ENCODE results near the gene PUM2.

PUM2 gene

DNA sequence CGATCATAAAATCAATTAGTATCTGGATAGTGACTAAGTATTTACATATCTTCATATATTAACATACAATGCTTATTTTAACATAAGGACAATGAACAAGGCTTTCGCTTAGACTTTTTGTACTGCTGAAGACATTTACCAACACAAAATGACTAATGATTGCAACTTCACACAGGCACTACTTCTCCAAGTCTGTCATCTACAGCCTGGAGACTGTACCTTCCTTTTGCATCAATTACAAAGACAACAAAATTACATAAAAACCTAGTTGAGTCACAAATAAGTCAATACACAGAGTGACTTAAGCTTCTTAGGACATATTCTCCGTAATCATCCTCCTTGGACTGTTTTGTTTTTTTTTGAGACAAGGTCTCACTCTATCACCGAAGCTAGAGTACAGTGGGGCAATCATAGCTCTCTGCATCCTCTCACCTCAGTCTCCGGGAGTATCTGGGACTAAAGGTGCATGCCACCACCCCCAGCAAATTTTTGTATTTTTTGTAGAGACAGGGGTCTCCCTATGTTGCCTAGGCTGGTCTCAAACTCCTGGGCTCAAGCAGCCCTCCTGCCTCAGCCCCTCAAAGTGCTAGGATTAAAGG is 15.9 kb downstream of the PUM2 start:
- DNase-seq = no peak

DNA sequence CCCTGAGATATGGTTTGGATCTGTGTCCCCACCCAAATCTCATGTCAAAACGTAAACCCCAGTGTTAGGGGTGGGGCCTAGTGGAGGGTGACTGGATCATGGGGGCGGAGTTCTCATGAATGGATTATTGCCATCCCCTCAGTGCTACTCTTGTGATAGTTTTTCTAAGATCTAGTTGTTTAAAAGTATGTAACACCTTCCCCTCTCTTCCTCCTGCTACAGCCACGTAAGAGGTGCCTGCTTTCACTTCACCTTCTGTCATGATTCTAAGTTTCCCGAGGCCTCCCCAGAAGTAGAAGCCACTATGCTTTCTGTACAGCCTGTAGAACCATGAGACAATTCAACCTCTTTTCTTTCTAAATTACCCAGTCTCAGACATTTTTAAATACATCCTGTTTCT is 16.9 kb downstream of the PUM2 start:
- no peak for DNase-seq

DNA sequence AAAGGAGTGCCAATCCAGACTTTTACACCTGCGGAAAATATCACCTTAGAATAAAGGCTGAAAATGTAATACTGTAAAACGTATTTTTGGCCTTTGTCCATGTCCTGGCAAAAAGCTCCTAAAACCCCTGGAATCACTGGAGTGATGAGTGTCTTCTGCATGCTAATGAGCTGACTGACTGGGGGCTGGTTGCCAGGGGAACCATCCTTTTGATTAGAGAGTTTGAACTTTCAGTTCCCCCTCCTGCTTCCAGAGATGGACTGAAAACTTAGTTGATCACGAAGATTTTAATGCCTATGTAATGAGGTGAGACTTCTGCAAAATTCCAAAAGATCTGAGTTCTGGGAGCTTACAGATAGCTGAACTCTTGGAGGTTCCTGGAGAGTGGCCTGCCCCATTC is 20.5 kb downstream of the PUM2 start:
- DNase-seq = no peak

DNA sequence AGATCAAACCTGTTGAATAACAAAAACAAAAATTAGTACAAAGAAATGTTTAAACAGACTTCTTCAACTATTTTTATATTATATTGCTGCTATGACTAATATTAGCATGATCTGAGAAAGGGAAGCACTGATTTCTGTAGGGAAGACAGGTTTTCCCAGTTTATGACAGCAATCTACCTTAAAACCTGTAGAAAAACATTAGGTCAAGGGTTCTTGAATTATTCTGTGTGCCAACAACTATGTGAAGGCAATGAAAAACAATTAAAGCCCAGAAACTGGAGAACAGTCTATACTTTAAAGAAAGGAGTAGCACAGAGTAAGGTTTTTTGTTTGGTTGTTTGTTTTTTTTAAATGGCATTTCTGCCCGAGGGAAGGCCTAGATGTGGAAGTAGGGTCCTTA is 23.3 kb downstream of the PUM2 start:
- DNase-seq = no peak

DNA sequence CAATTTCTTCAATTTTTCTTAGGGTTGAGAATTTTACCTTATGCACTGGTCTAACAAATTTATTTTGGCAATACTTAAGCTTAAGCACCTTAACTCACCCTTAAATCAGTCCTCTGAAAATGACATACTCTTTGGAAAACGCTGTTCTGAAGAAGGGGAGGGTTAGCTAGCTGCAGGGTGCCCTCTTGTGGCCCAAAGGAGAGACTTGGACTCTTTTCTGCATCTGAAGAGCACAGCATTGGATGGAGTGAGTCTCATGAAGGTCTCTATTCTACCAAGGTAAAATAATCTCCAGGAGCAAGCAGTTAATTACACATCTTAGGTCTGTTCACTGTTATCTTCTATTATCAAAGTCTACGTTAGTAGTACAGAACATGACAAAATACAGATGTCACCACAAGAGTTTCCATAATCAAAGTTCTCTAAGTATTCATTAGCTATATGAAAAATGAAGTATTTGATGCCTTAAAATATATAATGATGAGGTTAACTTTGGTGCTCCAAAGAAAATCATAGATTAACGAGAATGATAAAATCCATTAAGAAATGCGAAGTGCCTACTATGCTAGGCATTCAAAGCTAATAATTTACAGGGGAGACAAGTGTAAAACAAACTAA is 24.4 kb downstream of the PUM2 start:
- no peak for DNase-seq

DNA sequence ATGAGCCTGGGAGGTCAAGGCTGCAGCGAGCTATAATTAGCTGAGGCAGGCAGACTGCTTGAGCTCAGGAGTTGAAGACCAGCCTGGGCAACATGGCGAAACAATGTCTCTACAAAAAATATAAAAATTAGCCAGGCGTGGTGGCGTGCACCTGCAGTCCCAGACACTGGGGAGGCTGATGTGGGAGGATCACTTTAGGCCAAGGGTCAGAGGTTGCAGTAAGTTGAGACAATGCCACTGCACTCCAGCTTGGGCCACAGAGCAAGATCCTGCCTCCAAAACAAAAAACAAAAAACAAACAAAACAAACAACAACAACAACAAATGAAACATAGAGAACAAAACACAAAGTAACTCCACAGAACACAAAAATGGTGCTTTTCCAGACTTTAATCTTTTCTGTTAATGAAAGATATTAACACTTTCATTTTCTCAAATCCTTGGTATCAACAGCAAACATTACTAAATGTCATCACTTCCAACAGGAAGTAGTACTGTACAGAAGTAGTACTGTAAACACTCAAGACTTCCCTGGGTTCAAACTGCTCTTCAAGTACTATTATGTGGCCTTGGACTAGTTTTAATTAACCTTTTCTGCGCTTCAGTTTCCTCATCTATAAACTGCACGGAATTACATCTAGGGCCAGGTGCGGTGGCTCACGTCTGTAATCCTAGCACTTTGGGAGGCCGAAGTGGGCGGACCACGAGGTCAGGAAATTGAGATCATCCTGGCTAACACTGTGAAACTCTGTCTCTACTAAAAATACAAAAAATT is 27.9 kb downstream of the PUM2 start:
- no peak for DNase-seq

DNA sequence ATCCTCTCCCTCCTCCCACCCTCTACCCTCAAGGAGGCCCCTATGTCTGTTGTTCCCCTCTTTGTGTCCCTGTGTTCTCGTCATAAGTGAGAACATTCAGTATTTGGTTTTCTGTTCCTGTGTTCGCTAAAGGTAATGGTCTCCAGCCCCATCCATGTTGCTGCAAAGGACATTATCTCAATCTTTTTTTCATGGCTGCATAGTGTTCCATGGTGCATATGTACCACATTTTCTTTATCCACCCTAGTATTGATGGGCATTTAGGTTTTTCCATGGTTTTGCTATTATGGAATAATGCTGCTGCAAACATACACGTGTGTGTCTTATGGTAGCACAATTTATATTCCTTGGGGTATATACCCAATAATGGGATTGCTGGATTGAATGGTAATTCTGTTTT is 33.0 kb downstream of the PUM2 start:
- no peak for DNase-seq

DNA sequence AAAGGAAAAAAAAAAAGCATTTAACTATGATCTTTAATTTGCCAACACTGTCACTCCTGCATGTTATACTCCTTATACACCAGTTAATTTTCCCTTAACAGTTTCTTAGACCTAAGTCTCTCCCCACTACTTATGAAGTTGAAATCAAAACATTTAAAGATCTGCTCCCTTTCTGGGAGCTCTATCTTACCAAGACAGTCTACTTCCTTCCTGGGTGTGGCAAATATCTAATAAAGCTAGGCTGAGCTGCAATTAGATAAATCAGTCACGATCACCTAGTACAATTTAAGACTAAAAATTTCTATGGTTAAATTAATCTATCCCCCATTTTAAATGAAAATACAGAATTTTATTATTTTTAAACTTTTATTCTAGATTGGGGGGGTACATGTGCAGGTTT is 33.4 kb downstream of the PUM2 start:
- DNase-seq = no peak

DNA sequence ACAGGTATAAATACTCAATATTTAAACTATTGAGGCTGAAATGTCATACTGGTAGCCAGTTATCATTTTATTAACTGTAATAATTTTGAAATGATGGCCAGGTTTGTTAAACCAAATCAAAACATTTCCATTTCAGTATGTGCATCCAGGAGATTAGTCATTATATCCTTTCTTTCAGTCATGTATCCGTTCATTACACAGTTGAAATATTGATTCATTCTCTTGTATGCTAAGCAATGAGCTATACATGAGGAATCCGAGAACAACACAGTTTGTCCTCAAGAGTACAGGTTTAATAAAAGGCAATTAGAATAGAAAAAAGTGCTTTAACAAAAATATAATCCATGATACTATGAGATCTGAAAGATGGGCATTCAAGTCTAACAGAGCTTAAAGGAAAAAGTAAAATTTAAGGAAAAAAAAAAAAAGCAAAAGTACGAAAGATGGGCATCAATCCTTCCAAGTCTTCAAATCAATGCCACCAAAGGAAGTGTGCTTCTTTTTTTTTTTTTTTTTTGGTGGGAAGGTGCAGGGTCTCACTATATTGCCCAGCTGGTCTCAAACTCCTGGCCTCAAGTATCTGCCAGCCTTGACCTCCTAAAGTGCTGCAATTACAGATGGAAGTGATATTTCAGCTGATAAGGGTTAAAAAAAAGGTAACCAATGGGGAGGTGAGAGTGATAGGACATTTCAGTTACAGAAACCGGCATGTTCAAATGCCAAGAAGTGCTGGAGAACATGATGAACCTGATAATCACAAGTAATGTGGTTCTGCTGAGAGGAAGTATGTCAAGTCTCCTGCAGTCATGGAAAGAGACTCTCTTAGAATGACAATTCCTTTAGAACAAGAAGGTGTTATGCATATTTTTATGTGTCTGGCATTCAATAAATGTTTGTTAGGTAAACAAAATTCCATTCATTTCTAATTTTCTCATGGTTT is 35.8 kb downstream of the PUM2 start:
- no peak for DNase-seq

DNA sequence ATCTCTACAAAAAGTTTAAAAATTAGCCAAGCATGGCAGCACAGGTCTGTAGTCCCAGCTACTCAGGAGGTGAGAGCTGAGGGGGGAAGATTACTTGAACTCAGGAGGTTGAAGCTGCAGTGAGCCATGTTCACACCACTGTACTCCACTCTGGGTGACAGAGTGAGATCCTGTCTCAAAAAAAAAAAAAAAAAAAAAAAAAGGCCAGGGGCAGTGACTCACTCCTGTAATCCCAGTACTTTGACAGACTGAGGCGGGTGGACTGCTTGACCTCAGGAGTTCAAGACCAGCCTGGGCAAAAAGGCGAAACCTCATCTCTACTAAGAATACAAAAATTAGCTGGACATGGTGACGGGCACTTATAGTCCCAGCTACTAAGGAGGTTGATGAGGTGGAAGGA is 37.0 kb downstream of the PUM2 start:
- DNase-seq = no peak

DNA sequence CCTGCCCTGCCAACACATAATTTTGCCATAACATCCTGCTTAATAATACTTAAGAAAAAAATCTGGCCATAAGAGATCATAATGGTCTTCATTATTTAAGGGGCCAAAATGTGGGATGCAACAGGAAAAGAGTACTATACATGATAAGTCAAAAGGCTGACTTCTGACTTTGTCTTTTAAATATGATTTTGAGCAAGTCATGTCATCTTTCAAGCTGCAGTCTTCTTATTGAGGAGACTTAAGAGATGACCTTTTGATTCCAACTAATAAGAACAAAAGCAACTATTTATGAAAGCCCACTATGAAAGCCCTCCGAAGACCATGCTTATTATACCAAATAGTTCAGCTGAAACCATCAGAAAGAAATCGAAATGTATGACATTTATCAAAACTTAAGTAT is 41.6 kb downstream of the PUM2 start:
- no peak for DNase-seq

DNA sequence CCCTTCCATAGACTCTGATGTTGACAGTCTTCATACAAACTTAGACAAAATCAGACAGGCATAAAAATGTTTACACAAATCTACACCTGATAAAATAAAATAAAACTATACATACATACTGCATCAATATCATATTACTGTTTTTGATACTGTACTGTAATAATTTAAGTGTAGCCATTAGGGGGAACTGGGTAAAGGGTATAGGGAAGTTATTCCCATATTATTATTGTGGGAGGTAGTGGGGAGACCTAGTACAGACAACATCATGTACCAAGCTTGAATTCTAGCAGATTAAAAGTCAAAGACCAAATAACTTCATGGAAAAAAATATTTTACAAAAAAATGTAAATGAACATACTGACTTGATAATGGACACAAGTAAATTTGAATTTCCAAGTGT is 43.3 kb downstream of the PUM2 start:
- DNase-seq = no peak

DNA sequence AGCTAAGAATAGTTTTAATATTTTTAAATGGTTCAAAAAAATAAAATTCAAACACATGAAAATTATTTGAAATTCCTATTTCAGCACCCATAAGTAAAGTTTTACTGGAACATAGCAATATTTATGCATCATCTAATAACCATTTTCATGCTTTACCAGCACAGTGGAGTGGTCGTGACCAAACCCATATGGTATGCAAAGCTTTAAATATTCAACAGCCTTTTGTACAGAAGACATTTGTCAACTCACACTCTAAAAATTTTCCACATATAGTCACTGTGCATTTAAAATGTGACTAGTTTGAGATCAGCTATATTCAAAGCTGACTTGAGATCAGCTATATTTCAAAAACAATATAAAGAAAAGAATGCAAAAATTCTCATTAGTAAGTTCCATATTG is 46.2 kb downstream of the PUM2 start:
- no peak for DNase-seq

DNA sequence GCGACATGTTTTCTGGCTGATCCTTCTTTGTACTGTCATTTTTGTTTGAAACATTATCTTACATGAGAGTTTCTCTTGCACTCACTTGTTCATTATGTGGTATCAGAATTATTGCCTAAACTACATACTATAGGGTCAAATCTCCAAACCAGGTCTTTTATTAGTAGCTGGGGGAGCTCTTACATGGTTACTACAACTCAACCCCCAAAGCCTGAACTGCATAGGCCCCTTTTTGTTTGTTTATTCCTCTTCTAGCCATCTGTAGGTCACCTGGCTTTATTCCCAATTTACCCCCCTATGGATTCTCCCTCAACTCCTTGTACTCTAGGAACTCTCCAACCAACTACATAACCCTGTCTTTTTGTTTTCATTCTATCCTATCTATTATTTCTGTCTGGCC is 46.7 kb downstream of the PUM2 start:
- DNase-seq = no peak

DNA sequence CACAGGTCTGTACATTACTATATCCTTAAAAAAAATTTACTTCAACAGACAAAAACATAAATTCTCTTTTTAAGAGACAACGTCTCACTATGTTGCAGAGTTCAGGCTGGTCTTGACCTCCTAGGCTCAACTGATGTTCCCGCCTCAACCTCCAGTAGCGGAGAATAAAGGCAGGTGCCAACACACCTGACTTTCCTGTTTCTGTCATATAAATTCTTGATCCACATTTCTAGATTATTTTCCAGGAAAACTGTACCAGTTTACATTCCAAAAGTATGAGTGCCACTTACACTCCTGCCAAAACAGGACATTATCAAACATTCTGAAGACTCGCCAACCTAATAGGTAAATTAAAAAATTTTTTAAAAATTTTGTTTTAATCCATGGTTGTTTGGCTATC is 48.6 kb downstream of the PUM2 start:
- no peak for DNase-seq

DNA sequence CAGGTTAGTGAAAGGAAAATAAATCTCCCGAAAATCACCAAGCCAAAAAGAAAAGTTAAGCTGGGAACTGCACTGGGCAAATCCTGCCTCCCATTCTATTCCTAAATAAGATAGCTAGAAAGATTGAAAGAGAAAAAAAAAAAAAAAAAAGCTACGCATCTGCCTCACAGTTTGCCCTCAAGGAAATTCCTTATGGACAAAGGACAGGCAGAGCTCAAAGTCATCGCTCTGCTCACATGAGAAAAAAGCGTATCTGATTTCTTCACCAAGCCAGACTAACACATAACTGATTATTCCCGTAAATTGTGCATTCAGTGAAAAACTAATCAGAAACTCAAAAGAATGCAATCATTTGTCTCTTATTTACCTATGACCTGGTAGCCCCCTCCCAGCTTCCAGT is 50.0 kb downstream of the PUM2 start:
- no peak for DNase-seq

DNA sequence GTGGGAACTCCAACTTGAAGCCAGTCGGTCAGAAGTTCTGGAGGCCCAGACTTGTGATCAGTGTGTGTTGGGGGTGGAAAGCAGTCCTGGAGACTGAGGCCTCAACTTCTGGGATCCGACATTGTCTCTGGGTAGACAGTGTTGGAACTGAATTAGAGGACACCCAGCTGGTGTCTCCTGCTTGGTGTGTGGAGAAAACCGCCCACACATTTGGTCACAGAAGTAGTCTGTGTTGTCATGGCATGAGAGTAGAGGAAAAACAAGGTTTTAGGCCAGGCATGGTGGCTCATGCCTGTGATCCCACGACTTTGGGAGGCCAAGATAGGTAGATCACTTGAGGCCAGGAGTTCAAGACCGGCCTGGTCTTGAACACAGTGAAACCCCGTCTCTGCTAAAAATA is 51.5 kb downstream of the PUM2 start:
- no peak for DNase-seq

DNA sequence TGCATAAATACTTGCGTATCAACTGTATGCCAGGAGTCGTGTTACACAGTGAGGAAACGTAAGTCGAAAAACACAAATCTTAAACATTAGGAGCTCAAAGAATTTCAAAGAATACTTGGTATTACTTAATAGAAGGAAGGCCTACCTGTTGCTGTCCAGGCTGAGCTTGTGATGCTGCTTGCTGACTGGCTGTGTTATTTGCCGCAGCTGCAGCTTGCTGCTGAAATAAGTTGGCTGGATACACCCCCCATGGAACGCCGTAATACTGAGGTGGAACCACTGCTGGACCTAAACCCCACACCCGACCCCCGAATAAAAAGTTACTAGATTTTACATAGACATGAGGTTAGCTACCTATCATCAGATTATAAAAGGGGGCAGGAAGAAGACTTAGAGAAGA is 56.4 kb downstream of the PUM2 start:
- DNase-seq = no peak

DNA sequence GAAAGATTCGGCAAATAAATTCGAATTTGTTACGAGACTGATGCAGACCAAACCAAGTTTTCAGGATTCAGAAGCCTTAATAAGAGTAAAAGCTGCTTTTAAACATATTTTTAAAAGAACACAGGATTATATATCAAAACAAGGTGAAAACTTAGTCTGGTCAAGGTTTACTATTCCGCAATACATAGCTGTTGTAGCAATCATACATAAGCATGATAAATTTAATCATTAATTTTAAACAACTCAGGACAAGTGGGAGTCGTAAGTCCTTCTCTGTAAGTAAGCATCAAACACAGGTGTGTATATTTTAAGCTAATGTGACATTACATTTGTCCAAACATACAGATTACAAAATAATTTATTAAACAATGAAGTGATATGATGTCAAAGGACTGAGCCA is 57.7 kb downstream of the PUM2 start:
- no peak for DNase-seq

DNA sequence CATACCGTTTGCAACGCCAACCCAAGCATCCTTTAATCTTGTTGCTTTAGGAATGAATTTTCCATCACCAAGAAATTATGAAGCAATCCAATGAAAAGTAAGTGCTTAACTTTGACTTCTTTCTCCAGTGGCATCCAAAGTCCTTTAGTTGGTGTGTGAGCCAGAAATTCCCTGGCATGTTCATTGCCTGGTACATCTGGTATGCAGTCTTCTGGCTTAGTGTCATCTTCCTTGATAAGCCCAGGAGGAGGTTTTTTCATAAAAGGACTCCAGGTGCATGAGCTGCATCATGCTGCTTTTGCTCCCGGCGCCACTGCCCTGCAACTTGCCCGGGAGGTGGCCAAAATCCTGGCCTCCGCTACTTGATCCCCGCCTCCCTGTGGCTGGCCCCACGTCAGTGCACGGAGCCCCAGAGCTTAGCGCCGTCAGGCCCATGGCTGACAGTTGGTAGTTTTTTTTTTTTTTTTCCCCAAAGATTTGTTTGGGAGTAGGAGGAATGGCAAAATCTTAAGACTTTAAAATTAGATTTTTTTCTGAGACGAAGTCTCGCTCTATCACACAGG is 58.7 kb downstream of the PUM2 start:
- DNase-seq = no peak

DNA sequence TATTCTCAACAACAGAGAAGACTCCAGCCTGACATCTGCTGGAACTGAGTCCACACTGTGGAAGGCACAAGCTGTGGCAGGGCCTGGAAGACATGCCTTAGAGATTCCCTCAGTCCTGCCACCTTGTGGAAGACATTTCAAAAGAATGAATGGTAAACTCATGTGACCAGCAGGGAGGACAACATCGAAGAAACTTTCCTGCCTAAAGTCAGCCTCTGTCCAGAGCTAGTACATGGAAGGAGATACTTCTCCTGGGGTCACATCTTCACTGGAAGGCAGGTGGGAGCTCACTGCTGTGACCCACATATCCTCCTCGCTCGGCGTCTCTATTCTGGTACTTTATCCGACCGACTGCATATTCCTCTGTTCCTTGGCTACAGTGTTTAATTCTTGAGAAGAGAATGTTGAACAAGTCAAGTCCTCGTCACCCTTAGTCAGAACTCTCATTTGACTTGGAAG is 59.5 kb downstream of the PUM2 start:
- no peak for DNase-seq

DNA sequence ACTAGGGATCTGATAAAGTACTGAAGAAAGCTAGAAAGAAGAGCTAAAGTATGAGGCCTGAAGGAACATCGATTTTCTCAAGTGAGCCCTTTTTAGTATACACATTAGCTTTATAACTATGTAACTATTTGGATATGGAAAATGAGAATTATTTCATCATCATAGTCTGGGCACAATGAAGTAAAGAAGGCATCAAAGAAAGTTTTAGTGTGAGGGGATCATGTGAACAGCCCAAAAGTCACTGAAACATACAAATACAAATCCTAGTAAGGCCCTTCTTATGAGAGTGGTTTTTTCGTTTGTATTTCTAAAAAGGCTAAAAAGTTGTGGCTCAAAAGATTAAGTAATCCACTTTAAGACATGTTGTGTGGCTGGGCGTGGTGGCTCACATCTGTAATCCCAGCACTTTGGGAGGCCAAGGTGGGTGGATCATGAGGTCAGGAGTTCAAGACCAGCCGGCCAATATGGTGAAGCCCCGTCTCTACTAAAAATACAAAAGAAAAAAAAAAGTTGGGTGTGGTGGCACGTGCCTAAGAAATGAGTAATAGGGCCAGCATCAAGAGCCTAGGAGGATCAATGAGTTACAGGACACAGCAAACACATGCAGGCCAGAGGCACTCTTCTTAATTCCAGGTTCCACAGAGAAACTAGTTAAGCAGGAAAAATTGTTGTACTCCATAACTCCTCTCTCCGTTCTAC is 61.9 kb downstream of the PUM2 start:
- DNase-seq = no peak

All from GDM1 (cell line).